GM12865 (cell line): ENCODE measurements around the gene C2CD4A.

Source experiments
- DNase-seq: peaks from one replicate; pipeline ENCODE4 v3.0.0; 2010; ENCODE audit warnings: low read depth
- H3K4me3 ChIP-seq: 2 replicates; pipeline ENCODE4 v1.5.1; 2011; ENCODE audit warnings: mild to moderate bottlenecking, low read depth, low read length, control low read depth
- CTCF ChIP-seq: IDR thresholded peaks from 2 replicates; pipeline ENCODE4 v1.5.1; 2011; ENCODE audit warnings: low read length, control low read depth, low read depth, inconsistent platforms; ENCODE audit not compliant: insufficient read depth; ENCODE audit errors: missing control alignments

The C2CD4A gene

DNA sequence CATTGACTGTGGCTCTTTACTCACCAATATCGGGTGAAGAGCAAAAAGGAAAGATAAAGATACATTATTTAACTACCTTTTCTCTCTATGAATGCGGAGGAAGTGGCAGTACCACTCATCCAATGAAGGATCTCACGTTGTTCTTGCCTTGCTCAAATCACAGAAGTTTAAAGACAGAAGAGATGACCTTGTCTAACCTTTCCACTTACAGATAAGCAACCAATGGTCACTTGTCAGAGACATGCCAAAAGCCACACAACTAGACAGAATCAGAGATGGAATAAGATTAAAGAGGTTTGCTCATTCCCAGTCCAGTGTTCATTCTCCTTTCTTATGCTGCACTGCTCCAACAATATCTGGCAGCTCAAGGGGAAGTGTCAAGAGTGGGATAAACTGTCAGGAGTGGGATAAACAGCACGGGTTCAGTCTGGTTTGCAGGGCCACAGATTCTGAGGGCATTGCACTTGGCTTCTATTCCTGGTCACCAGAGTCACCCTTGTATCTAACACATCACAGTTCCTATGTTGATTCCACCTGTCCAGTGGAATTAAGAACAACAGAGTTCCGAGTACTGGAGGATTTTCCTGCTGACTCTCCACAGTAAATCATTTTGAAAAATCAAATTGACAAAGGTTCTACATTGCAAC, 13.2 kb upstream of the C2CD4A start:
- H3K4me3 ChIP-seq = no peak overlapping the region
- no peak for DNase-seq
- TF ChIP-seq CTCF = no peak

DNA sequence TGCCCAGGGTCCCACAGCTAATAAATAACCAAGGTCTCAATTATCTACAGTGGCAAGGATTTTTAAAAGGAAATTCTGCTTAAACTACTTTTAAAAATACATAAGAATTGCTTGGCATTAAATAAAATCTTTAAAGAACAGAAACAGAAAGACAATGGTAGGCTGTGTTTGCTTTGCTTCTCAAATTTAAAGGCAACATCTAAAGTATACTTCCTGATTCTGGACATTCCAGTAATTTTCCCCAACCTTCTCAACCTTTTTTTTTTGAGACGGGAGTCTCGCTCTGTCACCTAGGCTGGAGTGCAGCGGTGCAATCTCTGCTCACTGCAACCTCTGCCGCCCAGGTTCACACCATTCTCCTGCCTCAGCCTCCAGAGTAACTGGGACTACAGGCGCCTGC, 11.8 kb upstream of the C2CD4A start:
- no peak for DNase-seq
- no peak for TF ChIP-seq CTCF
- H3K4me3 ChIP-seq = no peak overlapping the region

GRCh38 chr15:62057341-62057980, 9.3 kb upstream of the C2CD4A start:
- no peak overlapping the region for H3K4me3 ChIP-seq
- TF ChIP-seq CTCF = no peak
- DNase-seq = no peak

GRCh38 chr15:62058327-62059028, 8.3 kb upstream of the C2CD4A start:
- TF ChIP-seq CTCF = no peak
- H3K4me3 ChIP-seq = peak overlapping the region; percentile 99

DNA sequence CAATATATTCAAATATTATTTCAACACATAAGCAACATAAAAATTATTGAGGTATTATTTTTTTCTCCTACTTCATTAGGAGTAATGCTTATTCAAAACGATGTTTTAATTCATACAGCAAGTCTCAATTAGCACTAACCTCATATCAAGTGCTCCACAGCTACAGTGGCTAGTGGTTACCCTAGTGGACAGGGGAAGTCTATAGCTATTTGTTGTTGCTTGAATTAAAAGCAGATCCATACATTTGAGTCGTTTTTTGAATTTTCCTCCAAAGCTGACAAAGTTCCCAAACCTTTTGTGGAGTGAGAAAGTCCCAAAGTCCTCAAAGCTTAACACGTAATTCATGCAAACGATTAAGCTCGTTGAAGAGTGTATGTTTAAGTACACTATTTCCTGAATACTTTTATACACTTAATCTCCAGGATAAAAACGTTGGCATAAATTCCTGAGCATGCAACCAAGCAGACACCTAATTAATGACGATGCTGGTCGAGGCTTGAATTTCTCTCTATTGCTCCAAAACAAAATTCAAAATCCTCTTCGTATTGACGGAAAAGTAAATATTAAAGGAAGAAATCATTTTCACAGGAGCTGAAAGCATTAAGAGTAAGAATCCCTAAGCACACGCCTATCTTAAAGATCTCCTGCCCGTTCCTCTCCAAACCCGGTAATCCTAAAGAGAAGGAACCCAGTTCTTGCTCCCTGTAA, 7.5 kb upstream of the C2CD4A start:
- TF ChIP-seq CTCF = peak; percentile 17
- peak overlapping the region; percentile 99 for H3K4me3 ChIP-seq
- DNase-seq = peak; percentile 34

More at GRCh38 chr15:62058327-62059028, 8.3 kb upstream of the C2CD4A start:
- DNase-seq = no peak

DNA sequence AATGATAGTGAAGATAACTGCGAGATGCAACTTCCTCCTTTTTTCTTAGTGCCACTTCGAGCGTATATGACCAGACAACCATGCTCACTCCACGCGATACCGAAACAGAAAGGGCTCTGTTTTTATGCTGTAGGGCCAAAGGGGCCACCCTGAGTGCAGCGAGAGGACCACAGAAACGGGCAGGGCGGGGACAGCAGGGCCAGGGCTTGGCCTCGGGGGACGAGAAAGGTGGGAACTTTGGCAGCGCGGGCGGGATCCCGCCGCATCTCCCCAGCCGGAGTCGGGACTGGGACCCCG, 7.0 kb upstream of the C2CD4A start:
- peak; percentile 94 for DNase-seq
- peak overlapping the region; percentile 99 for H3K4me3 ChIP-seq
- no peak for TF ChIP-seq CTCF
